H9 (cell line): ENCODE measurements around the gene LIPK. TPM values are rescaled to one million over a fixed set of nuclear protein-coding genes. Genes with fewer than 3 reads are reported as not detected.

Source experiments
- DNase-seq: peaks from one replicate; pipeline ENCODE4 v3.0.0-alpha.2; 2017
- H2AFZ ChIP-seq: one replicate; pipeline ENCODE4 v1.6.1; 2013; ENCODE audit warnings: mild to moderate bottlenecking, low read length, control low read depth, moderate library complexity
- H2AK5ac ChIP-seq: 2 replicates; pipeline ENCODE4 v1.6.1; 2013; ENCODE audit warnings: low read length, control low read depth, mixed read lengths; ENCODE audit not compliant: insufficient read length
- H2BK120ac ChIP-seq: one replicate; pipeline ENCODE4 v1.6.1; 2013; ENCODE audit warnings: low read depth, mild to moderate bottlenecking, low read length, control low read depth, inconsistent platforms; ENCODE audit not compliant: poor library complexity, severe bottlenecking
- H2BK12ac ChIP-seq: 2 replicates; pipeline ENCODE4 v1.6.1; 2013; ENCODE audit warnings: low read length, control low read depth, mixed read lengths, low read depth; ENCODE audit not compliant: insufficient read length
- H2BK15ac ChIP-seq: 2 replicates; pipeline ENCODE4 v1.6.1; 2013; ENCODE audit warnings: low read depth, low read length, control low read depth
- H2BK20ac ChIP-seq: one replicate; pipeline ENCODE4 v1.6.1; 2013; ENCODE audit warnings: low read depth, mild to moderate bottlenecking, low read length, control low read depth, inconsistent platforms; ENCODE audit not compliant: poor library complexity, severe bottlenecking
- H2BK5ac ChIP-seq: 2 replicates; pipeline ENCODE4 v1.6.1; 2013; ENCODE audit warnings: low read length, control low read depth, mixed read lengths; ENCODE audit not compliant: insufficient read length
- H3K14ac ChIP-seq: 2 replicates; pipeline ENCODE4 v1.6.1; 2013; ENCODE audit warnings: low read length, control low read depth; ENCODE audit not compliant: insufficient read depth
- H3K18ac ChIP-seq: 2 replicates; pipeline ENCODE4 v1.6.1; 2013; ENCODE audit warnings: low read depth, mild to moderate bottlenecking, mixed read lengths, low read length, control low read depth; ENCODE audit not compliant: insufficient read length
- H3K23ac ChIP-seq: 2 replicates; pipeline ENCODE4 v1.6.1; 2013; ENCODE audit warnings: low read length, control low read depth, mixed read lengths, low read depth; ENCODE audit not compliant: insufficient read length
- H3K23me2 ChIP-seq: 2 replicates; pipeline ENCODE4 v1.6.1; 2013; ENCODE audit warnings: low read depth, mild to moderate bottlenecking, mixed read lengths, low read length, control low read depth; ENCODE audit not compliant: insufficient read length, poor library complexity, severe bottlenecking
- H3K27ac ChIP-seq: 2 replicates; pipeline ENCODE4 v1.5.1; 2013; ENCODE audit warnings: low read length, control low read depth, mixed read lengths, low read depth; ENCODE audit not compliant: insufficient read length
- H3K27me3 ChIP-seq: 2 replicates; pipeline ENCODE4 v1.6.1; 2013; ENCODE audit warnings: low read length, control low read depth, inconsistent platforms; ENCODE audit not compliant: insufficient read depth
- H3K4ac ChIP-seq: 2 replicates; pipeline ENCODE4 v1.6.1; 2013; ENCODE audit warnings: low read depth, mild to moderate bottlenecking, control low read depth, inconsistent platforms, low read length, moderate library complexity
- H3K4me1 ChIP-seq: 2 replicates; pipeline ENCODE4 v1.6.1; 2013; ENCODE audit warnings: low read length, control low read depth, inconsistent platforms; ENCODE audit not compliant: insufficient read depth
- H3K4me2 ChIP-seq: 2 replicates; pipeline ENCODE4 v1.6.1; 2013; ENCODE audit warnings: low read length, control low read depth, mixed read lengths; ENCODE audit not compliant: insufficient read length, insufficient read depth
- H3K56ac ChIP-seq: 2 replicates; pipeline ENCODE4 v1.6.1; 2013; ENCODE audit warnings: low read depth, mild to moderate bottlenecking, mixed read lengths, low read length, control low read depth; ENCODE audit not compliant: insufficient read length
- H3K79me1 ChIP-seq: 2 replicates; pipeline ENCODE4 v1.6.1; 2013; ENCODE audit warnings: low read depth, mild to moderate bottlenecking, moderate library complexity, low read length, control low read depth, inconsistent platforms; ENCODE audit not compliant: insufficient read depth, poor library complexity, severe bottlenecking
- H3K79me2 ChIP-seq: 2 replicates; pipeline ENCODE4 v1.6.1; 2013; ENCODE audit warnings: low read length, control low read depth, inconsistent platforms; ENCODE audit not compliant: insufficient read depth
- H3K9ac ChIP-seq: 2 replicates; pipeline ENCODE4 v1.6.1; 2013; ENCODE audit warnings: low read length, control low read depth, mixed read lengths; ENCODE audit not compliant: insufficient read length; ENCODE audit errors: extremely low read depth
- H3K9me3 ChIP-seq: one replicate; pipeline ENCODE4 v1.6.1; 2013; ENCODE audit warnings: low read depth, low read length, inconsistent platforms; ENCODE audit not compliant: control insufficient read depth
- H3T11ph ChIP-seq: one replicate; pipeline ENCODE4 v1.6.1; 2013; ENCODE audit warnings: mild to moderate bottlenecking, low read length, control low read depth, inconsistent platforms
- H4K20me1 ChIP-seq: one replicate; pipeline ENCODE4 v1.6.1; 2013; ENCODE audit not compliant: control insufficient read depth, insufficient read length, insufficient read depth
- H4K5ac ChIP-seq: 2 replicates; pipeline ENCODE4 v1.6.1; 2013; ENCODE audit warnings: low read depth, mild to moderate bottlenecking, mixed read lengths, low read length, control low read depth; ENCODE audit not compliant: insufficient read length
- H4K8ac ChIP-seq: replicated peaks from 2 replicates; pipeline ENCODE4 v1.6.1; 2013; ENCODE audit warnings: low read length, control low read depth, mixed read lengths, low read depth; ENCODE audit not compliant: insufficient read length
- H4K91ac ChIP-seq: 2 replicates; pipeline ENCODE4 v1.6.1; 2013; ENCODE audit warnings: low read depth, mild to moderate bottlenecking, moderate library complexity, mixed read lengths, low read length, control low read depth; ENCODE audit not compliant: insufficient read length
- H3K27ac Mint-ChIP-seq, 3 experiments: 2 replicates in 2 of 3; 3 replicates in 1 of 3; pipeline ENCODE4 v1.8.0; 2020 to 2021; ENCODE audit warnings: mixed read lengths in 3 of 3, mild to moderate bottlenecking in 1 of 3, moderate library complexity in 1 of 3
- H3K27me3 Mint-ChIP-seq: 2 replicates; pipeline ENCODE4 v1.8.0; 2021; ENCODE audit warnings: low read depth, mild to moderate bottlenecking, moderate library complexity, mixed read lengths
- H3K36me3 Mint-ChIP-seq, 3 experiments: 2 replicates in 2 of 3; 3 replicates in 1 of 3; pipeline ENCODE4 v1.8.0; 2020 to 2021; ENCODE audit warnings: low read depth in 3 of 3, mixed read lengths in 3 of 3; ENCODE audit not compliant: insufficient read depth in 1 of 3
- H3K4me1 Mint-ChIP-seq, 2 experiments: 2 replicates each; pipeline ENCODE4 v1.8.0; 2020; ENCODE audit warnings: mixed read lengths in 2 of 2
- H3K4me3 Mint-ChIP-seq, 2 experiments: 2 replicates in 1 of 2; 3 replicates in 1 of 2; pipeline ENCODE4 v1.8.0; 2020 to 2021; ENCODE audit warnings: mild to moderate bottlenecking in 2 of 2, mixed read lengths in 2 of 2, moderate library complexity in 1 of 2
- H3K9me3 Mint-ChIP-seq, 2 experiments: 2 replicates in 1 of 2; 3 replicates in 1 of 2; pipeline ENCODE4 v1.8.0; 2020; ENCODE audit warnings: mild to moderate bottlenecking in 2 of 2, mixed read lengths in 2 of 2, moderate library complexity in 1 of 2
- CTCF ChIP-seq: fragments of 200-600 bp; sonication (generic); conservative IDR thresholded peaks from 3 replicates; pipeline ENCODE4 v1.8.0; 2021; ENCODE audit warnings: antibody characterized with exemption, mild to moderate bottlenecking
- WGBS: extraction: QIAGEN DNeasy Blood & Tissue Kit; methylation state at CpG from one replicate; pipeline ENCODE4 v1.1.7; 2013; ENCODE audit warnings: missing lambda C conversion rate, low lambda C conversion rate, mixed read lengths; ENCODE audit not compliant: insufficient read length; ENCODE audit errors: extremely low coverage; 5-methylcytosine and 5-hydroxymethylcytosine counted together
- total RNA-seq: library from RNA; stranded (reverse); gene quantifications from 2 replicates; pipeline ENCODE4 v1.2.1, GENCODE V29; 2021

Gene LIPK
- total RNA-seq, 1 experiment from 2014 or later, result not detected

DNA sequence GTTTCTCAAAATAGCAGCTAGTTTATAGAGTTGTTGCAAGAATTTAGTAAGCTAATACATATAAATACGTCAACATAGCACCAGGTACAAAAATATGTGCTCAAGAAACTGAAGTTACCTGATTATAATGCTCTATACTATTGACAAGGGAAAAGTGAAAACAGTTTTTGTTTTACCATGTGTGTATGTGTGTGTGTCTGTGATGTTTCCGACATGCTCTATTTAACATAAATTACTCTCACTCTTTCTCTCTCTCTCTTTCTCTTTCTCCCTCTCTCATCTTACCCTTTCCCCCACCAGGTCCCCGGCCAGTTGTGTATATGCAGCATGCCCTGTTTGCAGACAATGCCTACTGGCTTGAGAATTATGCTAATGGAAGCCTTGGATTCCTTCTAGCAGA, 58.1 kb downstream of the LIPK start:
- Histone ChIP-seq H2BK5ac (no peak overlapping the region), H2BK120ac (no peak overlapping the region), H2AK5ac (no peak overlapping the region), H2AFZ (no peak overlapping the region), H3T11ph (no peak overlapping the region), H3K4me1 (no peaks in the 10 kb centered on the region), H2BK12ac (no peak overlapping the region), H3K27me3 (no peaks in the 10 kb centered on the region), H3K18ac (no peak overlapping the region), H4K8ac (no peak overlapping the region), H2BK15ac (no peak overlapping the region), H3K9me3 (no peaks in the 10 kb centered on the region), H2BK20ac (no peak overlapping the region), H3K14ac (no peak overlapping the region), H3K23me2 (no peaks in the 10 kb centered on the region), H4K5ac (no peak overlapping the region), H3K4ac (no peak overlapping the region), H4K91ac (no peak overlapping the region), H3K56ac (no peak overlapping the region), H4K20me1 (no peaks in the 10 kb centered on the region), H3K9ac (no peak overlapping the region), H3K79me1 (no peaks in the 10 kb centered on the region), H3K27ac (no peak overlapping the region), H3K23ac (no peak overlapping the region), H3K4me2 (no peak overlapping the region), H3K79me2 (no peaks in the 10 kb centered on the region)
- Mint-ChIP-seq H3K9me3 (no peaks in the 10 kb centered on the region), H3K36me3 (no peaks in the 10 kb centered on the region), H3K27me3 (no peaks in the 10 kb centered on the region), H3K27ac (no peak overlapping the region), H3K4me3 (no peak overlapping the region), H3K4me1 (peaks cover 6 to 11% of the 10 kb centered on the region in 2 experiments; a peak in 3 of 4 replicates)
- no peak for DNase-seq
- no CpG with 5 or more reads among the region's 3 CpGs for WGBS
- no peak for TF ChIP-seq CTCF
